ENCODE measurements around the gene ZBTB8A.
"Not testable (repeated sequence)": the region's sequence is repeated elsewhere in the genome, so short reads cannot be mapped to it uniquely, and the experiment has no call there.

The ZBTB8A gene

GRCh38 chr1:32538887-32539583 is at the start of gene ZBTB8A:
Gene ZBTB8A, plus strand, starts transcription at chr1:32539427. Its CDS starts 53,505 bp downstream, at chr1:32592932.
- DNase-seq (ENCODE audit: low read depth in 2 of 2) = no peak

- no peak for DNase-seq (ENCODE audit: low read depth in 2 of 2)
Measured at GRCh38 chr1:32489774-32490454, 49.3 kb upstream of the ZBTB8A start.

GRCh38 chr1:32491386-32491785 is 47.8 kb upstream of the ZBTB8A start:
- DNase-seq (ENCODE audit: low read depth in 2 of 2) = no peak

- no peak for DNase-seq (ENCODE audit: low read depth in 2 of 2)
Measured at GRCh38 chr1:32494196-32494595, 45.0 kb upstream of the ZBTB8A start.

- no peak for DNase-seq (ENCODE audit: low read depth in 2 of 2)
Measured at GRCh38 chr1:32494711-32495337, 44.4 kb upstream of the ZBTB8A start.

- DNase-seq (ENCODE audit: low read depth in 2 of 2) = no peak
Measured at GRCh38 chr1:32496127-32496526, 43.1 kb upstream of the ZBTB8A start.

GRCh38 chr1:32498751-32499150 is 40.5 kb upstream of the ZBTB8A start:
- no peak for DNase-seq (ENCODE audit: low read depth in 2 of 2)

GRCh38 chr1:32500387-32501209 is 38.6 kb upstream of the ZBTB8A start:
- DNase-seq (ENCODE audit: low read depth in 2 of 2) = peak; percentile 3 to 27

GRCh38 chr1:32501865-32502264 is 37.4 kb upstream of the ZBTB8A start:
- DNase-seq (ENCODE audit: low read depth in 2 of 2) = no peak

GRCh38 chr1:32503153-32503552 is 36.1 kb upstream of the ZBTB8A start:
- no peak for DNase-seq (ENCODE audit: low read depth in 2 of 2)

GRCh38 chr1:32507021-32507420 is 32.2 kb upstream of the ZBTB8A start:
- DNase-seq (ENCODE audit: low read depth in 2 of 2) = no peak

GRCh38 chr1:32508761-32509160 is 30.5 kb upstream of the ZBTB8A start:
- no peak for DNase-seq (ENCODE audit: low read depth in 2 of 2)

GRCh38 chr1:32509939-32510338 is 29.3 kb upstream of the ZBTB8A start:
- DNase-seq (ENCODE audit: low read depth in 2 of 2) = no peak

- no peak for DNase-seq (ENCODE audit: low read depth in 2 of 2)
Measured at GRCh38 chr1:32516402-32516801, 22.8 kb upstream of the ZBTB8A start.

- no peak for DNase-seq (ENCODE audit: low read depth in 2 of 2)
Measured at GRCh38 chr1:32518976-32519375, 20.3 kb upstream of the ZBTB8A start.

- no peak for DNase-seq (ENCODE audit: low read depth in 2 of 2)
Measured at GRCh38 chr1:32521165-32521564, 18.1 kb upstream of the ZBTB8A start.

GRCh38 chr1:32525053-32525452 is 14.2 kb upstream of the ZBTB8A start:
- no peak for DNase-seq (ENCODE audit: low read depth in 2 of 2)

- no peak for DNase-seq (ENCODE audit: low read depth in 2 of 2)
Measured at GRCh38 chr1:32525661-32526444, 13.4 kb upstream of the ZBTB8A start.

GRCh38 chr1:32528550-32528949 is 10.7 kb upstream of the ZBTB8A start:
- DNase-seq (ENCODE audit: low read depth in 2 of 2) = not testable (repeated sequence)

- no peak for DNase-seq (ENCODE audit: low read depth in 2 of 2)
Measured at GRCh38 chr1:32533792-32534327, 5.4 kb upstream of the ZBTB8A start.

- no peak for DNase-seq (ENCODE audit: low read depth in 2 of 2)
Measured at GRCh38 chr1:32536117-32536516, 3.1 kb upstream of the ZBTB8A start.

Data from stimulated activated CD8-positive, alpha-beta memory T cell treated with anti-CD3 and anti-CD28 coated beads, Interleukin-2, amount 100 ng/mL, for 48 hours (primary cell).